H1 (cell line): ENCODE measurements around the gene ATP23. TPM values are rescaled to one million over a fixed set of nuclear protein-coding genes. Genes with fewer than 3 reads are reported as not detected.

Experiments
- ASH2L ChIP-seq: fragments of 200-600, 300-600 bp; sonication (generic); IDR thresholded peaks from one replicate; pipeline ENCODE4 v1.7.1; 2017; ENCODE audit warnings: low read length
- CBX5 ChIP-seq: fragments of 300-800, 300-1000 bp; sonication (generic); IDR thresholded peaks from 2 replicates; pipeline ENCODE4 v1.7.1; 2016; ENCODE audit warnings: antibody characterized with exemption, low read length, low read depth
- CTBP2 ChIP-seq: IDR thresholded peaks from 2 replicates; pipeline ENCODE4 v1.7.0; 2011; ENCODE audit warnings: borderline replicate concordance, mild to moderate bottlenecking, moderate library complexity, mixed read lengths, low read length; ENCODE audit not compliant: insufficient read depth, insufficient read length
- EGR1 ChIP-seq: IDR thresholded peaks from 2 replicates; pipeline ENCODE4 v1.6.1; 2011; ENCODE audit warnings: low read depth, low read length, borderline replicate concordance
- FOSL1 ChIP-seq: IDR thresholded peaks from 2 replicates; pipeline ENCODE4 v1.6.1; 2011; ENCODE audit warnings: mild to moderate bottlenecking, low read depth, low read length, moderate library complexity; ENCODE audit not compliant: insufficient read depth
- KDM5A ChIP-seq: fragments of 200-600 bp; IDR thresholded peaks from 2 replicates; pipeline ENCODE4 v1.7.1; 2012; ENCODE audit warnings: mild to moderate bottlenecking, low read length, inconsistent platforms, mixed read lengths
- MAFK ChIP-seq: IDR thresholded peaks from 2 replicates; pipeline ENCODE4 v1.6.1; 2012; ENCODE audit warnings: low read depth, mild to moderate bottlenecking, improper control_type of control experiment, low read length
- NANOG ChIP-seq: IDR thresholded peaks from 2 replicates; pipeline ENCODE4 v1.6.1; 2011; ENCODE audit warnings: low read length, low read depth, mild to moderate bottlenecking, inconsistent platforms; ENCODE audit not compliant: insufficient read depth, poor library complexity, severe bottlenecking
- RNF2 ChIP-seq: fragments of 200-900, 300-1000 bp; sonication (generic); IDR thresholded peaks from 2 replicates; pipeline ENCODE4 v1.7.1; 2016; ENCODE audit warnings: borderline replicate concordance, low read depth, mild to moderate bottlenecking, antibody characterized with exemption, low read length; ENCODE audit not compliant: poor library complexity, severe bottlenecking; ENCODE audit errors: missing control alignments
- SIN3A ChIP-seq, 2 experiments: IDR thresholded peaks in 1 of 2; conservative IDR thresholded peaks in 1 of 2; 2 replicates each; pipeline ENCODE4 v1.6.1; 2011 to 2012; ENCODE audit warnings: low read length in 2 of 2, improper control_type of control experiment in 1 of 2, low read depth in 1 of 2, mild to moderate bottlenecking in 1 of 2
- SRF ChIP-seq: IDR thresholded peaks from 2 replicates; pipeline ENCODE4 v1.6.1; 2011; ENCODE audit warnings: mild to moderate bottlenecking, low read depth, low read length, moderate library complexity
- TAF7 ChIP-seq: optimal IDR thresholded peaks from 2 replicates; pipeline ENCODE3; 2011; ENCODE audit warnings: low read depth, mild to moderate bottlenecking, inconsistent platforms, low read length, moderate library complexity, borderline replicate concordance
- TCF12 ChIP-seq: IDR thresholded peaks from 2 replicates; pipeline ENCODE4 v1.6.1; 2011; ENCODE audit warnings: low read depth, mild to moderate bottlenecking, low read length
- YY1 ChIP-seq: IDR thresholded peaks from 2 replicates; pipeline ENCODE4 v1.6.1; 2011; ENCODE audit warnings: low read depth, mild to moderate bottlenecking, low read length
- polyA plus RNA-seq, 7 experiments: library from polyadenylated mRNA; depleted of rRNA in 3 of 7; stranded (reverse) in 5 of 7; unstranded in 2 of 7; fragments of >200 nt in 5 of 7; fragments of 200-250 nt in 2 of 7; gene quantifications; 1 replicate in 5 of 7; 2 replicates in 1 of 7; 4 replicates in 1 of 7; pipeline versions ENCODE4 v1.2.1 to v1.2.3, GENCODE V29; 2011 to 2013; ENCODE audit warnings: missing spikeins in 2 of 7, mixed read lengths in 2 of 7
- total RNA-seq: library from RNA; stranded (reverse); fragmentation: NEBNext Ultra II Directional; extraction: Animal tissue kit (Norgen Biotek cat#: 25700); gene quantifications from 2 replicates; pipeline ENCODE4 v1.2.1, GENCODE V29; 2021
- TF ChIP-seq, protein P1 (sequence below), 3 experiments: IDR thresholded peaks; 1 replicate in 2 of 3; 2 replicates in 1 of 3; pipeline versions ENCODE4 v1.5.1 to v1.6.1; 2011; ENCODE audit warnings: low read length in 3 of 3, mild to moderate bottlenecking in 3 of 3, inconsistent platforms in 2 of 3, low read depth in 1 of 3, moderate library complexity in 1 of 3; ENCODE audit not compliant: insufficient read depth in 1 of 3; ENCODE audit errors: control extremely low read depth in 1 of 3
- TF ChIP-seq, protein P2 (sequence below): IDR thresholded peaks from 2 replicates; pipeline ENCODE4 v1.6.1; 2011; ENCODE audit warnings: low read length, improper control_type of control experiment
- TF ChIP-seq, protein P3 (sequence below): IDR thresholded peaks from 2 replicates; pipeline ENCODE4 v1.6.1; 2012; ENCODE audit warnings: inconsistent platforms
- TF ChIP-seq, protein P4 (sequence below): IDR thresholded peaks from 2 replicates; pipeline ENCODE4 v1.6.1; 2012; ENCODE audit warnings: inconsistent platforms

ATP23 gene
- total and polyA plus RNA-seq, 2 of the 8 experiments (the other 6 are each of a cell fraction or from before 2014, with no cell fraction given) = 10.2 to 13.5 TPM

DNA sequence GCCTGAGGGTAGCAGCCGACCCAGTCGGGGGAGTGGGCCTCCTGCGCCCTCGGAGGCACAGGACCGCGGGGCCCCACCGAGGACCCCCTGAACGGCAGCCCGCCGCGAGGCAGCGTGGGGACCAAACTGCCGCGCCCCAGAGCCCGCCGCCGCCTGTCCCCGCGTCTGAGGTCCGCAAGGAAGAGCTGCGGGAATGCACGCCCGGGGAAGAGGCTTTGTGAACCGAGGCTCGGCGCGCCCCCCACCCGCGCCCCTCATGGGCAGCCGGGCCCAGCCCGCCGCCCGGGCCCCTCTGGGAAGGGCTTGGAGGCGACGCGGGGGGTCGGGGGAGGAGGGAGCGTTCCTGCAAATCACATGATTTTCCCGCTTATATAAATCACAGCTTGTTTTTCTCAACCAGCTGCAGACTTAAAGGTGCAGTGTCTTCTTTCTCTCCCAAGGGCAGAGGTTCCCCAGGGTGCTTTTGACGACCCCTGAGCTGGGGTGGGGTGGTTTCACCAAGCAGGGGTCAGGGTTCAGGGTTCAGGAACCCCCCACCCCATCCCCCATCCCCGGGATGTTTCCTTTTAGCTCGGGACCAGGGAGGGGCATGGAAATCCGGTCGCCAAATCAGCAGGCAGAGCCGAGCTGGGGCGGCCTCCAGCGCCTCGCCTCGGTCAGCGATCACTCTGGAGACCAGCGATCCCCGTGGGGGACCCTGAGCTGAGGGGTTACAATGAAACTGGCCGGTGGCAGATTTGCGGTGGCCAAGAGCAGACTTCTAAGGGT is 44.7 kb upstream of the ATP23 start (continued):
- TF ChIP-seq, protein P1, sequence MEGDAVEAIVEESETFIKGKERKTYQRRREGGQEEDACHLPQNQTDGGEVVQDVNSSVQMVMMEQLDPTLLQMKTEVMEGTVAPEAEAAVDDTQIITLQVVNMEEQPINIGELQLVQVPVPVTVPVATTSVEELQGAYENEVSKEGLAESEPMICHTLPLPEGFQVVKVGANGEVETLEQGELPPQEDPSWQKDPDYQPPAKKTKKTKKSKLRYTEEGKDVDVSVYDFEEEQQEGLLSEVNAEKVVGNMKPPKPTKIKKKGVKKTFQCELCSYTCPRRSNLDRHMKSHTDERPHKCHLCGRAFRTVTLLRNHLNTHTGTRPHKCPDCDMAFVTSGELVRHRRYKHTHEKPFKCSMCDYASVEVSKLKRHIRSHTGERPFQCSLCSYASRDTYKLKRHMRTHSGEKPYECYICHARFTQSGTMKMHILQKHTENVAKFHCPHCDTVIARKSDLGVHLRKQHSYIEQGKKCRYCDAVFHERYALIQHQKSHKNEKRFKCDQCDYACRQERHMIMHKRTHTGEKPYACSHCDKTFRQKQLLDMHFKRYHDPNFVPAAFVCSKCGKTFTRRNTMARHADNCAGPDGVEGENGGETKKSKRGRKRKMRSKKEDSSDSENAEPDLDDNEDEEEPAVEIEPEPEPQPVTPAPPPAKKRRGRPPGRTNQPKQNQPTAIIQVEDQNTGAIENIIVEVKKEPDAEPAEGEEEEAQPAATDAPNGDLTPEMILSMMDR (IDR thresholded peaks at IDR 0.05; ENCODE audit: control extremely low read depth in 1 of 3, insufficient read depth in 1 of 3, low read depth in 1 of 3, low read length in 3 of 3) = peak; percentile 33 to 42 (median 39)
- TF ChIP-seq, protein P2, sequence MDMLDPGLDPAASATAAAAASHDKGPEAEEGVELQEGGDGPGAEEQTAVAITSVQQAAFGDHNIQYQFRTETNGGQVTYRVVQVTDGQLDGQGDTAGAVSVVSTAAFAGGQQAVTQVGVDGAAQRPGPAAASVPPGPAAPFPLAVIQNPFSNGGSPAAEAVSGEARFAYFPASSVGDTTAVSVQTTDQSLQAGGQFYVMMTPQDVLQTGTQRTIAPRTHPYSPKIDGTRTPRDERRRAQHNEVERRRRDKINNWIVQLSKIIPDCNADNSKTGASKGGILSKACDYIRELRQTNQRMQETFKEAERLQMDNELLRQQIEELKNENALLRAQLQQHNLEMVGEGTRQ = no peak
- TF ChIP-seq YY1 = no peak
- TF ChIP-seq CTBP2 = no peak
- TF ChIP-seq CBX5 = no peak
- TF ChIP-seq TCF12 = no peak
- TF ChIP-seq, protein P3, sequence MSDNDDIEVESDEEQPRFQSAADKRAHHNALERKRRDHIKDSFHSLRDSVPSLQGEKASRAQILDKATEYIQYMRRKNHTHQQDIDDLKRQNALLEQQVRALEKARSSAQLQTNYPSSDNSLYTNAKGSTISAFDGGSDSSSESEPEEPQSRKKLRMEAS = 0 out of 2 replicates have a peak, but pooled peaks have one; percentile 8
- TF ChIP-seq SRF = no peak
- TF ChIP-seq MAFK = no peak
- peak; percentile 57 for TF ChIP-seq ASH2L
- TF ChIP-seq KDM5A = no peak
- peak in 1 of 2 experiments; percentile 52; a peak in 2 of 4 replicates for TF ChIP-seq SIN3A (conservative IDR thresholded peaks at IDR 0.05 in 1 of 2, IDR thresholded peaks at IDR 0.05 in 1 of 2; ENCODE audit: low read depth in 1 of 2, low read length in 2 of 2)
- no peak for TF ChIP-seq NANOG
- TF ChIP-seq RNF2 = no peak
- no peak for TF ChIP-seq TAF7
- TF ChIP-seq, protein P4, sequence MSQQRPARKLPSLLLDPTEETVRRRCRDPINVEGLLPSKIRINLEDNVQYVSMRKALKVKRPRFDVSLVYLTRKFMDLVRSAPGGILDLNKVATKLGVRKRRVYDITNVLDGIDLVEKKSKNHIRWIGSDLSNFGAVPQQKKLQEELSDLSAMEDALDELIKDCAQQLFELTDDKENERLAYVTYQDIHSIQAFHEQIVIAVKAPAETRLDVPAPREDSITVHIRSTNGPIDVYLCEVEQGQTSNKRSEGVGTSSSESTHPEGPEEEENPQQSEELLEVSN = peak; percentile 50; the same call in 1 of the 2 replicates
- TF ChIP-seq EGR1 = no peak
- TF ChIP-seq FOSL1 = no peak
